Spleen (tissue), 11 donors: ENCODE data around the gene IMMP2L. TPM values are rescaled to one million over a fixed set of nuclear protein-coding genes. Genes with fewer than 3 reads are reported as not detected.

Experiments
- DNase-seq: peaks from one replicate; pipeline ENCODE4 v3.0.0-alpha.2; 2020
- H3K27ac ChIP-seq, 8 donors: fragments of 200-600 bp; sonication (generic) in 7 of 8; 1 replicate in 4 of 8; 2 replicates in 4 of 8; pipeline versions ENCODE4 v1.5.0 to v1.8.0; 2016 to 2021; ENCODE audit warnings: inconsistent platforms in 4 of 8, mild to moderate bottlenecking in 4 of 8, moderate library complexity in 1 of 8
- H3K27me3 ChIP-seq, 7 donors: fragments of 200-600 bp; sonication (generic) in 6 of 7; replicated peaks in 1 of 7; 1 replicate in 4 of 7; 2 replicates in 3 of 7; pipeline versions ENCODE4 v1.5.0 to v1.8.0; 2016 to 2021; ENCODE audit warnings: inconsistent platforms in 3 of 7, mild to moderate bottlenecking in 1 of 7
- H3K36me3 ChIP-seq, 6 donors: fragments of 200-600 bp; sonication (generic) in 5 of 6; 1 replicate in 4 of 6; 2 replicates in 2 of 6; pipeline versions ENCODE4 v1.5.0 to v1.8.0; 2016 to 2021; ENCODE audit warnings: inconsistent platforms in 2 of 6
- H3K4me1 ChIP-seq, 6 donors: fragments of 200-600 bp; sonication (generic) in 5 of 6; 1 replicate in 3 of 6; 2 replicates in 3 of 6; pipeline versions ENCODE4 v1.5.0 to v1.8.0; 2016 to 2021; ENCODE audit warnings: inconsistent platforms in 3 of 6
- H3K4me3 ChIP-seq, 8 donors: fragments of 200-600 bp; sonication (generic) in 7 of 8; 1 replicate in 4 of 8; 2 replicates in 4 of 8; pipeline versions ENCODE4 v1.5.0 to v1.8.0; 2016 to 2021; ENCODE audit warnings: inconsistent platforms in 4 of 8, mild to moderate bottlenecking in 4 of 8, moderate library complexity in 2 of 8
- H3K9me3 ChIP-seq, 8 donors: fragments of 200-600 bp; sonication (generic) in 7 of 8; 1 replicate in 4 of 8; 2 replicates in 4 of 8; pipeline versions ENCODE4 v1.5.0 to v1.8.0; 2016 to 2021; ENCODE audit warnings: inconsistent platforms in 4 of 8
- POLR2A ChIP-seq, 3 donors: fragments of 450-650 bp; IDR thresholded peaks; one replicate each; pipeline ENCODE4 v1.5.1; 2017; ENCODE audit warnings: antibody characterized with exemption in 3 of 3, mild to moderate bottlenecking in 1 of 3
- POLR2AphosphoS5 ChIP-seq, 3 donors: sonication (generic); formaldehyde crosslinking; IDR thresholded peaks; one replicate each; pipeline ENCODE4 v1.5.1; 2017; ENCODE audit warnings: antibody characterized with exemption in 3 of 3
- WGBS, 5 donors: extraction: QIAGEN DNeasy Blood & Tissue Kit in 3 of 5; methylation state at CpG; one replicate each; pipeline versions ENCODE4 v1.1.5 to v1.1.7; 2013 to 2018; 5-methylcytosine and 5-hydroxymethylcytosine counted together
- intact Hi-C: fragments of 100-400 bp; cut with DNase I; formaldehyde crosslinking; loops from one replicate; pipeline ENCODE4 v1.15.0; 2023; ENCODE audit warnings: low total_unique reads
- polyA plus RNA-seq, 3 donors: library from polyadenylated mRNA; stranded (reverse); fragments of 200-250 nt; gene quantifications; one replicate each; pipeline ENCODE4 v1.2.1, GENCODE V29; 2013
- total RNA-seq, 7 donors: library from RNA; depleted of rRNA in 3 of 7; stranded (reverse); fragments of >200 nt in 3 of 7; fragmentation: NEBNext Ultra II Directional in 4 of 7; extraction: Animal tissue kit (Norgen Biotek cat#: 25700) in 4 of 7; gene quantifications; one replicate each; pipeline versions ENCODE4 v1.1.0 to v1.2.1, GENCODE V29; 2016 to 2021
- TF ChIP-seq, protein P1 (sequence below), 11 experiments: fragments of 200-600 bp in 7 of 11; fragments of 450-650 bp in 4 of 11; sonication (generic) in 4 of 11; IDR thresholded peaks in 8 of 11; conservative IDR thresholded peaks in 3 of 11; 1 replicate in 7 of 11; 2 replicates in 4 of 11; pipeline versions ENCODE4 v1.4.0 to v1.8.0; 2016 to 2021; ENCODE audit warnings: antibody characterized with exemption in 11 of 11, inconsistent platforms in 4 of 11, mild to moderate bottlenecking in 1 of 11
- donor health status: healthy with polysubstance abuse.
- donor health status: DM: no; HTN: no; CAD: no; lungs with moderate emphysema.
- donor health status: DM: no; HTN: no; CAD: no.
- donor health status: Bipolar disorder and iron deficiency.
- donor health status: healthy.
- donor health status: DM: no; HTN: no; CAD: no.
- donor health status: DM: yes; HTN: yes; CAD: no.

The IMMP2L gene
- total and polyA plus RNA-seq, 10 donors: 6.5 to 32.7 (median 9.8) TPM

DNA sequence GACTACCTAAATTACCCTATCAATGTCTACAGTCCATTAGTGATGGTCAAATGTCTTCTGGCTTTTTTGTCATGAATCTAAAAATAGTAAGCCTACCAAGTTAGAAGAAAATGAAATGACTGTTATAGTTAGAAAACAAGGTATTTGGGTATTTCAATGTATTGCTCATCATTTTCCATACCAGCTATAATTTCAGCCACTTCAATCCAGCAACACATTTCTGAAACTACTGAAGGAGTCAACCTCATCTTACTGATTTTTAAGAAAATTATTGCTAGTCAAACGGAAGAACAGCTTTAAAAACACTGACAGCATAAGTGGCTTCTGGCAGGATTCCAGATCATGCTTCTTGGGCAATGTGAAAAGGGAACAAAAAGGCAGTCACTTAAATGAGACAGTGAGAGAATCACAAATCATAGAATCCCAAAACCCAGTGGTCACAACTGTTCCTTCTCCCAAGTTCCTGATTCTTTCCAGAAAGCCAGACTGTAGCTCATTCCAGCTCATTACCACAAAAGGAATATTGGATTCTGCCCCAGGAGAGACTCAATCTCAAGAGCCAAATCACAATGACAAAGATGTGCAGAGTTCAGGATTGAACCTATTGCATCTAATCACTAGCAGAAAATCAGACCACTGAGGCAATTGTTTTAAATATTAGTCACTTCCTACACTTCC, 532.6 kb downstream of the IMMP2L start:
- TF ChIP-seq POLR2AphosphoS5 (IDR thresholded peaks at IDR 0.05): no peak
- no peak for TF ChIP-seq POLR2A (IDR thresholded peaks at IDR 0.05)
- TF ChIP-seq, protein P1, sequence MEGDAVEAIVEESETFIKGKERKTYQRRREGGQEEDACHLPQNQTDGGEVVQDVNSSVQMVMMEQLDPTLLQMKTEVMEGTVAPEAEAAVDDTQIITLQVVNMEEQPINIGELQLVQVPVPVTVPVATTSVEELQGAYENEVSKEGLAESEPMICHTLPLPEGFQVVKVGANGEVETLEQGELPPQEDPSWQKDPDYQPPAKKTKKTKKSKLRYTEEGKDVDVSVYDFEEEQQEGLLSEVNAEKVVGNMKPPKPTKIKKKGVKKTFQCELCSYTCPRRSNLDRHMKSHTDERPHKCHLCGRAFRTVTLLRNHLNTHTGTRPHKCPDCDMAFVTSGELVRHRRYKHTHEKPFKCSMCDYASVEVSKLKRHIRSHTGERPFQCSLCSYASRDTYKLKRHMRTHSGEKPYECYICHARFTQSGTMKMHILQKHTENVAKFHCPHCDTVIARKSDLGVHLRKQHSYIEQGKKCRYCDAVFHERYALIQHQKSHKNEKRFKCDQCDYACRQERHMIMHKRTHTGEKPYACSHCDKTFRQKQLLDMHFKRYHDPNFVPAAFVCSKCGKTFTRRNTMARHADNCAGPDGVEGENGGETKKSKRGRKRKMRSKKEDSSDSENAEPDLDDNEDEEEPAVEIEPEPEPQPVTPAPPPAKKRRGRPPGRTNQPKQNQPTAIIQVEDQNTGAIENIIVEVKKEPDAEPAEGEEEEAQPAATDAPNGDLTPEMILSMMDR (IDR thresholded peaks at IDR 0.05 in 8 of 11, conservative IDR thresholded peaks at IDR 0.05 in 3 of 11): no peak
- 10 to 24% (median 12%) methylated on average over 1 of the region's 1 CpG for WGBS, 5 donors
- DNase-seq: no peak

DNA sequence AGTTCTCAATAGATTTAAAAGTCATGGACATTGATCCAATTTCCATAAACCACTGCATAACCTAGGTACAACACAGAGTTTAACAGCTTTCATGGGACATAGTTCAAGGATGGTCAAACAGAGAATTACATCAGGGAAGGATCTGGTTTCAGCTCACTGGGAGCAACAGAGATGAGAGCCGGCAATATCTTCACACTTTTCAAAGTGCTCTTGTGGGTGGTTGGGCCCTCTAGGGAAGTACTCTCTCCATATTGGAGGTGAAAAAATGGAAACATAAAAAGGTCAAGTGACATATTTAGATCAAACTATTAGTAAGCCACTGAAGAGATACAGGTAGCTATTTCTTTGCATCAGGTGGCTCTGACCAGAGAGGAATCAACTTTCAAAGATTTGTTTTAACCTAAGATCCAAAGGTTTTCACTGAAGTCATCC, 533.1 kb downstream of the IMMP2L start:
- TF ChIP-seq, protein P1 (IDR thresholded peaks at IDR 0.05 in 8 of 11, conservative IDR thresholded peaks at IDR 0.05 in 3 of 11): no peak
- TF ChIP-seq POLR2A (IDR thresholded peaks at IDR 0.05) (no peak), POLR2AphosphoS5 (IDR thresholded peaks at IDR 0.05) (no peak)
- intact Hi-C loops: no loop called here
- no peak for DNase-seq
- Histone ChIP-seq H3K27me3 (no peaks in the 10 kb centered on the region), H3K9me3 (no peaks in the 10 kb centered on the region), H3K36me3 (no peaks in the 10 kb centered on the region), H3K4me3 (no peak overlapping the region), H3K4me1 (peaks cover 0 to 22% (median 5%) of the 10 kb centered on the region in 6 donors), H3K27ac (no peak overlapping the region)
- 78 to 94% (median 85%) methylated on average over 1 of the region's 1 CpG for whole genome bisulfite sequencing, 5 donors

More for the DNA sequence above, 532.6 kb downstream of the IMMP2L start:
- Histone ChIP-seq H3K4me1 (peaks cover 0 to 22% (median 5%) of the 10 kb centered on the region in 6 donors), H3K9me3 (no peaks in the 10 kb centered on the region), H3K27me3 (no peaks in the 10 kb centered on the region), H3K27ac (no peak overlapping the region), H3K36me3 (no peaks in the 10 kb centered on the region), H3K4me3 (no peak overlapping the region)
- intact Hi-C loops: no loop called here

DNA sequence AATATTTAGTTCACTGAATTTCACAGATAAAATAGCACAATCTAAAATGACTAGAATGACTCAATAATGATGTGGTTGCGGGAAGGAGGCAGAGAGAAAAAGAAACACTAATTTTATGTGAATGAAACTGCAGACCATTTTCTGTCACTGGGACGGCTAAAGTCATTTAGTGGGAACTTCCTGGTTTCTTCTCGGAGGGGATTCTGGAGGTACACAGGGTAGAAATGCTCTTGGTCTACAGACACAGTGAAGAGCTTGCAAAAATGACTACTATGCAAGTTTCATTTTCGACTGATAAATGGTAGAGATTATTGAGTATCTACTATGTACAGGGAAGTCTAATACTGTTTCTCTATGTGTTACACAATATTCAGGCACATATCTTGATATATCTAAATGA, 534.9 kb downstream of the IMMP2L start:
- no peak for DNase-seq
- no peak overlapping the region for H3K27ac ChIP-seq
- H3K4me1 ChIP-seq: peaks cover 0 to 22% (median 5%) of the 10 kb centered on the region in 6 donors
- WGBS, 5 donors: 76 to 85% (median 79%) methylated on average over 4 of the region's 4 CpGs
- no peaks in the 10 kb centered on the region for H3K36me3 ChIP-seq
- intact Hi-C loops: no loop called here
- no peak overlapping the region for H3K4me3 ChIP-seq
- TF ChIP-seq POLR2A (IDR thresholded peaks at IDR 0.05) (no peak), POLR2AphosphoS5 (IDR thresholded peaks at IDR 0.05) (no peak)
- TF ChIP-seq, protein P1 (IDR thresholded peaks at IDR 0.05 in 8 of 11, conservative IDR thresholded peaks at IDR 0.05 in 3 of 11): no peak
- H3K9me3 ChIP-seq: no peaks in the 10 kb centered on the region
- H3K27me3 ChIP-seq: no peaks in the 10 kb centered on the region

DNA sequence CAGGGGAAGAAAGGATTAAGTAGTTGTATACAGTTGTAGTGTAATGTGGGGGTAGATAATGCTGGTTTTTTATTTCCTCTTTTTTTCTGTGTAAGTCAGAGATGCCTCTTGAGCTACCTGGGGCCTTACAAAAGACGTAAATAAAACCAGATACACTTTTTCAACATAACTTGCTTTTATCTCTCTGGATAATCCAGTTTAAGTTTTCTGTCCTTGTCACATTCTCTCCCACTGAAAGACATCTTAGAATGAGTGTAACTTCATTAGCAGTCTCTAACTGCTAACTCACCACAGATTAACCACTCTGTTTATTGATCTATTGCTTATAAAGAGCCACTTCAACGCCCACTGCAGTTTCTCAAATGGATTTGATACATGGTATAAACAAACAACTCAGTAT, 535.5 kb downstream of the IMMP2L start:
- Histone ChIP-seq H3K27me3 (no peaks in the 10 kb centered on the region), H3K27ac (no peak overlapping the region), H3K9me3 (no peaks in the 10 kb centered on the region), H3K4me1 (peaks cover 0 to 22% (median 5%) of the 10 kb centered on the region in 6 donors), H3K36me3 (no peaks in the 10 kb centered on the region), H3K4me3 (no peak overlapping the region)
- TF ChIP-seq POLR2A (IDR thresholded peaks at IDR 0.05) (no peak), POLR2AphosphoS5 (IDR thresholded peaks at IDR 0.05) (no peak)
- TF ChIP-seq, protein P1 (IDR thresholded peaks at IDR 0.05 in 8 of 11, conservative IDR thresholded peaks at IDR 0.05 in 3 of 11): no peak
- intact Hi-C loops: no loop called here
- no peak for DNase-seq
- 79 to 86% (median 82%) methylated on average over 2 of the region's 2 CpGs for WGBS, 5 donors
